ENCODE measurements around the gene FGF10. TPM values are rescaled to one million over a fixed set of nuclear protein-coding genes. Genes with fewer than 3 reads are reported as not detected.

FGF10 gene
- total RNA-seq = 10 to 100 TPM; 11.6 to 37.7 (median 26.7) TPM

- TF ChIP-seq, protein P1, sequence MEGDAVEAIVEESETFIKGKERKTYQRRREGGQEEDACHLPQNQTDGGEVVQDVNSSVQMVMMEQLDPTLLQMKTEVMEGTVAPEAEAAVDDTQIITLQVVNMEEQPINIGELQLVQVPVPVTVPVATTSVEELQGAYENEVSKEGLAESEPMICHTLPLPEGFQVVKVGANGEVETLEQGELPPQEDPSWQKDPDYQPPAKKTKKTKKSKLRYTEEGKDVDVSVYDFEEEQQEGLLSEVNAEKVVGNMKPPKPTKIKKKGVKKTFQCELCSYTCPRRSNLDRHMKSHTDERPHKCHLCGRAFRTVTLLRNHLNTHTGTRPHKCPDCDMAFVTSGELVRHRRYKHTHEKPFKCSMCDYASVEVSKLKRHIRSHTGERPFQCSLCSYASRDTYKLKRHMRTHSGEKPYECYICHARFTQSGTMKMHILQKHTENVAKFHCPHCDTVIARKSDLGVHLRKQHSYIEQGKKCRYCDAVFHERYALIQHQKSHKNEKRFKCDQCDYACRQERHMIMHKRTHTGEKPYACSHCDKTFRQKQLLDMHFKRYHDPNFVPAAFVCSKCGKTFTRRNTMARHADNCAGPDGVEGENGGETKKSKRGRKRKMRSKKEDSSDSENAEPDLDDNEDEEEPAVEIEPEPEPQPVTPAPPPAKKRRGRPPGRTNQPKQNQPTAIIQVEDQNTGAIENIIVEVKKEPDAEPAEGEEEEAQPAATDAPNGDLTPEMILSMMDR (IDR thresholded peaks at IDR 0.05; ENCODE audit: low read depth) = no peak
Observed at GRCh38 chr5:44389090-44389822, at the start of gene FGF10. TSS of gene FGF10 (minus strand) at chr5:44389420. CDS start at chr5:44388682, 738 bp downstream.

GRCh38 chr5:44426944-44427343, 37.7 kb upstream of the FGF10 start:
- TF ChIP-seq, protein P1 (IDR thresholded peaks at IDR 0.05; ENCODE audit: low read depth) = no peak

GRCh38 chr5:44412286-44412685, 23.1 kb upstream of the FGF10 start:
- TF ChIP-seq, protein P1 (IDR thresholded peaks at IDR 0.05; ENCODE audit: low read depth) = no peak

DNA sequence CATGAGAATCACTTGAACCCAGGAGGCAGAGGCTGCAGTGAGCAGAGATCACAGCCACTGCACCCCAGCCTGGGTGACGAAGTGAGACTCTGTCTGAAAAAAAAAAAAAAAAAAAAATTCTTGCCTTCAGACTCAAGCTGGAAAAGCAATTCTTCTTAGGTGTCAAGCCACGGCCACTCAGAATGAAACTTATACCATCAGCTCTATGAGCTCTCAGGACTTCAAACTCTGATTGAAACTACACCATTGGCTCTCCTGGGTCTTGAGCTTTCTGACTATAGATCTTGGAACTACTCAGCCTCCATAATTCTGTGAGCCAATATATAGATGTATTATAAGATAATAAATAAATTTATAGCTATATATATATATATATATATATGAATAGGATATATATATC, 12.9 kb upstream of the FGF10 start:
- TF ChIP-seq, protein P1 (IDR thresholded peaks at IDR 0.05; ENCODE audit: low read depth) = no peak

DNA sequence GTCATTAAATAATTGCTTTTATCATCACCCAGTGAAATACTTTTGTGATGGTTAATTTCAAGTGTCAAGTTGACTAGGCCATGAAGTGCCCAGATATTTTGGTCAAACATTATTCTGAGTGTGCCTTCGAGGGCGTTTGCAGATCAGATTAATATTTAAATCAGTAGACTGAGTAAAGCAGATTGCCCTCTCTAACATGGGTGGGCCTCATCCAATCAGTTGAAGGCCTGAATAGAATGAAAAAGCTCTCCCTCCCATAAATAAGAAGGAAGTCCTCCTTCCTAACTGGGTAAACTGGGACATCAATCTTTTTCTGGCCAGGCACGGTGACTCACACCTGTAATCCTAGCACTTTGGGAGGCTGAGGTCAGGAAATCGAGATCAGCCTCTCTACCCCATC, 12.4 kb upstream of the FGF10 start:
- TF ChIP-seq, protein P1 (IDR thresholded peaks at IDR 0.05; ENCODE audit: low read depth) = no peak

GRCh38 chr5:44398382-44398781, 9.2 kb upstream of the FGF10 start:
- TF ChIP-seq, protein P1 (IDR thresholded peaks at IDR 0.05; ENCODE audit: low read depth) = no peak

GRCh38 chr5:44396312-44396711, 7.1 kb upstream of the FGF10 start:
- TF ChIP-seq, protein P1 (IDR thresholded peaks at IDR 0.05; ENCODE audit: low read depth) = no peak
